ENCODE data around the gene SUDS3.
A peak's percentile ranks its signal among the peaks of the same experiment; 100 is the strongest.
"Not testable (repeated sequence)": the region's sequence is repeated elsewhere in the genome, so short reads cannot be mapped to it uniquely, and the experiment has no call there.

SUDS3 gene

GRCh38 chr12:118344829-118345228, 31.5 kb upstream of the SUDS3 start:
- peak overlapping the region; percentile 42 for H3K27ac Mint-ChIP-seq (ENCODE audit: low read depth)
- H3K27me3 Mint-ChIP-seq: no peaks in the 10 kb centered on the region
- no peak overlapping the region for H3K4me3 Mint-ChIP-seq
- H3K36me3 Mint-ChIP-seq (ENCODE audit: insufficient read depth): peaks cover 2% of the 10 kb centered on the region
- no peak for ATAC-seq (replicated peaks; ENCODE audit: extremely low read depth, poor library complexity, severe bottlenecking)
- no peak for DNase-seq (ENCODE audit: low spot score in 2 of 2)
- no peaks in the 10 kb centered on the region for H3K9me3 Mint-ChIP-seq
- peaks cover 42% of the 10 kb centered on the region for H3K4me1 Mint-ChIP-seq

- Mint-ChIP-seq H3K36me3 (ENCODE audit: insufficient read depth) (peaks cover 3% of the 10 kb centered on the region), H3K27me3 (no peaks in the 10 kb centered on the region), H3K27ac (ENCODE audit: low read depth) (peak overlapping the region; percentile 42), H3K4me1 (peaks cover 37% of the 10 kb centered on the region), H3K4me3 (no peak overlapping the region), H3K9me3 (no peaks in the 10 kb centered on the region)
- DNase-seq (ENCODE audit: low spot score in 2 of 2) (no peak), ATAC-seq (replicated peaks; ENCODE audit: extremely low read depth, poor library complexity, severe bottlenecking) (no peak)
Observed at GRCh38 chr12:118345355-118345754, 31.0 kb upstream of the SUDS3 start.

- H3K4me3 Mint-ChIP-seq: no peak overlapping the region
- no peaks in the 10 kb centered on the region for H3K27me3 Mint-ChIP-seq
- H3K36me3 Mint-ChIP-seq (ENCODE audit: insufficient read depth): peaks cover 6% of the 10 kb centered on the region
- H3K27ac Mint-ChIP-seq (ENCODE audit: low read depth): peak overlapping the region; percentile 38
- H3K4me1 Mint-ChIP-seq: peaks cover 36% of the 10 kb centered on the region
- ATAC-seq (replicated peaks; ENCODE audit: extremely low read depth, poor library complexity, severe bottlenecking): no peak
- DNase-seq (ENCODE audit: low spot score in 2 of 2): no peak
- H3K9me3 Mint-ChIP-seq: no peaks in the 10 kb centered on the region
Observed at GRCh38 chr12:118346895-118347294, 29.5 kb upstream of the SUDS3 start.

- peaks cover 6% of the 10 kb centered on the region for H3K36me3 Mint-ChIP-seq (ENCODE audit: insufficient read depth)
- no peaks in the 10 kb centered on the region for H3K27me3 Mint-ChIP-seq
- H3K27ac Mint-ChIP-seq (ENCODE audit: low read depth): peak overlapping the region; percentile 38
- no peak for DNase-seq (ENCODE audit: low spot score in 2 of 2)
- H3K4me3 Mint-ChIP-seq: no peak overlapping the region
- no peaks in the 10 kb centered on the region for H3K9me3 Mint-ChIP-seq
- no peak for ATAC-seq (replicated peaks; ENCODE audit: extremely low read depth, poor library complexity, severe bottlenecking)
- H3K4me1 Mint-ChIP-seq: peaks cover 35% of the 10 kb centered on the region
Observed at GRCh38 chr12:118347916-118348315, 28.4 kb upstream of the SUDS3 start.

GRCh38 chr12:118350908-118351559, 25.3 kb upstream of the SUDS3 start:
- ATAC-seq (replicated peaks; ENCODE audit: extremely low read depth, poor library complexity, severe bottlenecking) (no peak), DNase-seq (ENCODE audit: low spot score in 2 of 2) (no peak)
- peaks cover 44% of the 10 kb centered on the region for H3K4me1 Mint-ChIP-seq

GRCh38 chr12:118353721-118354120, 22.6 kb upstream of the SUDS3 start:
- H3K4me1 Mint-ChIP-seq: peaks cover 40% of the 10 kb centered on the region
- ATAC-seq (replicated peaks; ENCODE audit: extremely low read depth, poor library complexity, severe bottlenecking) (no peak), DNase-seq (ENCODE audit: low spot score in 2 of 2) (no peak)
- peaks cover 6% of the 10 kb centered on the region for H3K36me3 Mint-ChIP-seq (ENCODE audit: insufficient read depth)
- H3K27me3 Mint-ChIP-seq: no peaks in the 10 kb centered on the region
- no peaks in the 10 kb centered on the region for H3K9me3 Mint-ChIP-seq
- H3K27ac Mint-ChIP-seq (ENCODE audit: low read depth): peak overlapping the region; percentile 52
- no peak overlapping the region for H3K4me3 Mint-ChIP-seq

More at GRCh38 chr12:118350908-118351559, 25.3 kb upstream of the SUDS3 start:
- Mint-ChIP-seq H3K4me3 (no peak overlapping the region), H3K27me3 (no peaks in the 10 kb centered on the region), H3K9me3 (no peaks in the 10 kb centered on the region), H3K27ac (ENCODE audit: low read depth) (no peak overlapping the region), H3K36me3 (ENCODE audit: insufficient read depth) (peaks cover 6% of the 10 kb centered on the region)

GRCh38 chr12:118354503-118354902, 21.9 kb upstream of the SUDS3 start:
- H3K27me3 Mint-ChIP-seq; DNase-seq (ENCODE audit: low spot score in 2 of 2); H3K27ac Mint-ChIP-seq (ENCODE audit: low read depth); H3K9me3 Mint-ChIP-seq; H3K4me3 Mint-ChIP-seq; ATAC-seq (replicated peaks; ENCODE audit: extremely low read depth, poor library complexity, severe bottlenecking); H3K36me3 Mint-ChIP-seq (ENCODE audit: insufficient read depth): not testable (repeated sequence)
- peaks cover 47% of the 10 kb centered on the region for H3K4me1 Mint-ChIP-seq

GRCh38 chr12:118354903-118355302, 21.5 kb upstream of the SUDS3 start:
- Mint-ChIP-seq H3K4me3 (no peak overlapping the region), H3K27ac (ENCODE audit: low read depth) (no peak overlapping the region), H3K4me1 (peaks cover 51% of the 10 kb centered on the region), H3K36me3 (ENCODE audit: insufficient read depth) (peaks cover 4% of the 10 kb centered on the region), H3K27me3 (no peaks in the 10 kb centered on the region), H3K9me3 (no peaks in the 10 kb centered on the region)
- no peak for DNase-seq (ENCODE audit: low spot score in 2 of 2)
- ATAC-seq (replicated peaks; ENCODE audit: extremely low read depth, poor library complexity, severe bottlenecking): no peak

GRCh38 chr12:118355843-118356242, 20.5 kb upstream of the SUDS3 start:
- Mint-ChIP-seq H3K27me3 (no peaks in the 10 kb centered on the region), H3K9me3 (no peaks in the 10 kb centered on the region), H3K4me3 (no peak overlapping the region), H3K4me1 (peaks cover 51% of the 10 kb centered on the region), H3K36me3 (ENCODE audit: insufficient read depth) (no peaks in the 10 kb centered on the region), H3K27ac (ENCODE audit: low read depth) (no peak overlapping the region)
- ATAC-seq (replicated peaks; ENCODE audit: extremely low read depth, poor library complexity, severe bottlenecking): no peak
- DNase-seq (ENCODE audit: low spot score in 2 of 2): no peak

- no peak for DNase-seq (ENCODE audit: low spot score in 2 of 2)
Observed at GRCh38 chr12:118356809-118357256, 19.5 kb upstream of the SUDS3 start.

GRCh38 chr12:118357257-118358007, 18.9 kb upstream of the SUDS3 start:
- peak in 1 of 2 donors; percentile 55 for DNase-seq (ENCODE audit: low spot score in 2 of 2)
- peaks cover 2% of the 10 kb centered on the region for H3K36me3 Mint-ChIP-seq (ENCODE audit: insufficient read depth)
- peak overlapping the region; percentile 88 for H3K4me3 Mint-ChIP-seq
- H3K9me3 Mint-ChIP-seq: no peaks in the 10 kb centered on the region
- peak overlapping the region; percentile 85 for H3K27ac Mint-ChIP-seq (ENCODE audit: low read depth)
- peaks cover 51% of the 10 kb centered on the region for H3K4me1 Mint-ChIP-seq
- no peaks in the 10 kb centered on the region for H3K27me3 Mint-ChIP-seq
- ATAC-seq (replicated peaks; ENCODE audit: extremely low read depth, poor library complexity, severe bottlenecking): peak; percentile 70

More at GRCh38 chr12:118356809-118357256, 19.5 kb upstream of the SUDS3 start:
- ATAC-seq (replicated peaks; ENCODE audit: extremely low read depth, poor library complexity, severe bottlenecking): no peak
- H3K4me1 Mint-ChIP-seq: peaks cover 51% of the 10 kb centered on the region
- no peaks in the 10 kb centered on the region for H3K9me3 Mint-ChIP-seq
- H3K27me3 Mint-ChIP-seq: no peaks in the 10 kb centered on the region
- H3K36me3 Mint-ChIP-seq (ENCODE audit: insufficient read depth): no peaks in the 10 kb centered on the region
- peak overlapping the region; percentile 88 for H3K4me3 Mint-ChIP-seq
- peak overlapping the region; percentile 85 for H3K27ac Mint-ChIP-seq (ENCODE audit: low read depth)

GRCh38 chr12:118358008-118358359, 18.4 kb upstream of the SUDS3 start:
- Mint-ChIP-seq H3K27me3 (no peaks in the 10 kb centered on the region), H3K9me3 (no peaks in the 10 kb centered on the region), H3K4me1 (peaks cover 49% of the 10 kb centered on the region), H3K36me3 (ENCODE audit: insufficient read depth) (peaks cover 2% of the 10 kb centered on the region), H3K27ac (ENCODE audit: low read depth) (peak overlapping the region; percentile 85), H3K4me3 (peak overlapping the region; percentile 88)
- ATAC-seq (replicated peaks; ENCODE audit: extremely low read depth, poor library complexity, severe bottlenecking) (no peak), DNase-seq (ENCODE audit: low spot score in 2 of 2) (no peak)
